ENCODE data around the gene ZIC1. TPM values are rescaled to one million over a fixed set of nuclear protein-coding genes. Genes with fewer than 3 reads are reported as not detected.

The ZIC1 gene
- total RNA-seq, 1 experiment from 2014 or later: not detected

DNA sequence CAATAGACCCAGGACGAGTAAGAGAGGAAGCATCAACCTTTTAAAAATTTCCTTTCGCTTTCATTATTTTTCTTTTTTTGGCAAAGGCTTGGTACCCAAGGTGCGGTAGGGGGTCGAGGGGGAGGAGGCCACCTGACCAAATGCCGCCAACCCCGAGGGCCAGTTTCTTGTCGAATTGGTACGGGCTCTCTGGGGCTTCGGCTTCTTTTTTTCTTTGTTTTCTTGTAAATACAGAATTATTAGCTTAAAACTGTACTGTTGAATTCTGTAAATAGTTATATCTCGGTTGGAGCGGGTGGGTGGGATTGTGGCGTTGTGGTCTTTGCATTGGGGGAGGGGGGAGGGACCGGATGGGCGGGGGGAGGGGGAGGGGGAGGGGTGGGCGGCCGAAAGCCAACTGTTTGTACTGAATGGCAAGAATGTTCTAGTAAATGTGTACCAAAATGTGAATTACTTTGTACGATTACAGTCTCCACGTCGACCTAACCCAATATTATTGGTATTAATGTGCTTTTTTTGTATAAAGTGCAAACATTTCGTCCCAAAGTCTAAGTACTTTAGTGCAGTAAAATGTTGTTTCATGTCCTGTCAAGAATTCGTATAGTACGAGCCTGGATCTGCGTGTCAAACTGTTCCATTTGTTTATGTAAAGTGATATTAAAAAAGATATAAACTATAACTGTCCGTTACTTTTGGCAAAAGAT is 4.7 kb downstream of the ZIC1 start:
- DNase-seq: peak; percentile 61
- Histone ChIP-seq H4K8ac (replicated peaks; ENCODE audit: insufficient read length, low read depth, low read length) (no peak overlapping the region), H3K79me1 (ENCODE audit: insufficient read depth, low read depth, low read length, poor library complexity, severe bottlenecking) (no peaks in the 10 kb centered on the region), H4K5ac (ENCODE audit: insufficient read length, low read depth, low read length) (no peak overlapping the region), H3K56ac (ENCODE audit: insufficient read length, low read depth, low read length) (no peak overlapping the region), H3K79me2 (ENCODE audit: insufficient read depth, low read length) (no peaks in the 10 kb centered on the region), H3K27ac (ENCODE audit: insufficient read length, low read depth, low read length) (no peak overlapping the region), H3T11ph (ENCODE audit: low read length) (no peak overlapping the region), H2BK120ac (ENCODE audit: low read depth, low read length, poor library complexity, severe bottlenecking) (no peak overlapping the region), H3K23me2 (ENCODE audit: insufficient read length, low read depth, low read length, poor library complexity, severe bottlenecking) (peaks cover 29% of the 10 kb centered on the region), H3K4me2 (ENCODE audit: insufficient read depth, insufficient read length, low read length) (peak overlapping the region; percentile 70), H3K9ac (ENCODE audit: extremely low read depth, insufficient read length, low read length) (no peak overlapping the region), H3K4ac (ENCODE audit: low read depth, low read length) (no peak overlapping the region), H2BK12ac (ENCODE audit: insufficient read length, low read depth, low read length) (no peak overlapping the region), H2BK15ac (ENCODE audit: low read depth, low read length) (no peak overlapping the region), H2AK5ac (ENCODE audit: insufficient read length, low read length) (no peak overlapping the region), H3K4me1 (ENCODE audit: insufficient read depth, low read length) (0 out of 2 replicates have a peak, but pooled peaks cover 3% of the 10 kb centered on the region), H3K9me3 (ENCODE audit: control insufficient read depth, low read depth, low read length) (no peaks in the 10 kb centered on the region), H4K20me1 (ENCODE audit: control insufficient read depth, insufficient read depth, insufficient read length) (no peaks in the 10 kb centered on the region), H2AFZ (ENCODE audit: low read length) (no peak overlapping the region), H2BK5ac (ENCODE audit: insufficient read length, low read length) (no peak overlapping the region), H3K14ac (ENCODE audit: insufficient read depth, low read length) (no peak overlapping the region), H3K18ac (ENCODE audit: insufficient read length, low read depth, low read length) (no peak overlapping the region), H3K27me3 (ENCODE audit: insufficient read depth, low read length) (peaks cover 81% of the 10 kb centered on the region), H2BK20ac (ENCODE audit: low read depth, low read length, poor library complexity, severe bottlenecking) (no peak overlapping the region), H4K91ac (ENCODE audit: insufficient read length, low read depth, low read length) (no peak overlapping the region), H3K23ac (ENCODE audit: insufficient read length, low read depth, low read length) (no peak overlapping the region)
- no peaks in the 10 kb centered on the region; a peak in 1 of 7 replicates for H3K36me3 Mint-ChIP-seq (ENCODE audit: insufficient read depth in 1 of 3, low read depth in 3 of 3)
- H3K9me3 Mint-ChIP-seq: no peaks in the 10 kb centered on the region; a peak in 2 of 5 replicates
- TF ChIP-seq, protein P1, sequence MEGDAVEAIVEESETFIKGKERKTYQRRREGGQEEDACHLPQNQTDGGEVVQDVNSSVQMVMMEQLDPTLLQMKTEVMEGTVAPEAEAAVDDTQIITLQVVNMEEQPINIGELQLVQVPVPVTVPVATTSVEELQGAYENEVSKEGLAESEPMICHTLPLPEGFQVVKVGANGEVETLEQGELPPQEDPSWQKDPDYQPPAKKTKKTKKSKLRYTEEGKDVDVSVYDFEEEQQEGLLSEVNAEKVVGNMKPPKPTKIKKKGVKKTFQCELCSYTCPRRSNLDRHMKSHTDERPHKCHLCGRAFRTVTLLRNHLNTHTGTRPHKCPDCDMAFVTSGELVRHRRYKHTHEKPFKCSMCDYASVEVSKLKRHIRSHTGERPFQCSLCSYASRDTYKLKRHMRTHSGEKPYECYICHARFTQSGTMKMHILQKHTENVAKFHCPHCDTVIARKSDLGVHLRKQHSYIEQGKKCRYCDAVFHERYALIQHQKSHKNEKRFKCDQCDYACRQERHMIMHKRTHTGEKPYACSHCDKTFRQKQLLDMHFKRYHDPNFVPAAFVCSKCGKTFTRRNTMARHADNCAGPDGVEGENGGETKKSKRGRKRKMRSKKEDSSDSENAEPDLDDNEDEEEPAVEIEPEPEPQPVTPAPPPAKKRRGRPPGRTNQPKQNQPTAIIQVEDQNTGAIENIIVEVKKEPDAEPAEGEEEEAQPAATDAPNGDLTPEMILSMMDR (conservative IDR thresholded peaks at IDR 0.05): no peak
- WGBS (ENCODE audit: extremely low coverage, insufficient read length, low lambda C conversion rate): no CpG with 5 or more reads among the region's 24 CpGs
- peaks cover 20 to 60% of the 10 kb centered on the region in 2 experiments for H3K4me1 Mint-ChIP-seq
- H3K4me3 Mint-ChIP-seq: peak overlapping the region; percentile 0 to 79; a peak in 3 of 5 replicates
- H3K27ac Mint-ChIP-seq: no peak overlapping the region
- H3K27me3 Mint-ChIP-seq (ENCODE audit: low read depth): peaks cover 99% of the 10 kb centered on the region
